MM.1S (cell line): ENCODE measurements around the gene AHNAK.

Experiments
- DNase-seq: peaks from one replicate; pipeline ENCODE4 v3.0.0-alpha.2; 2015
- H2AFZ ChIP-seq: fragments of 300-600 bp; sonication (generic); 2 replicates; pipeline ENCODE4 v1.6.0; 2016; ENCODE audit warnings: antibody characterized with exemption, low read length
- H3F3A ChIP-seq: fragments of 300-600 bp; sonication (generic); 2 replicates; pipeline ENCODE4 v1.6.1; 2016; ENCODE audit warnings: mild to moderate bottlenecking, antibody characterized with exemption, low read length, moderate library complexity, mixed read lengths; ENCODE audit not compliant: insufficient read depth
- H3K27ac ChIP-seq: fragments of 300-600 bp; sonication (generic); 2 replicates; pipeline ENCODE4 v1.5.1; 2016; ENCODE audit warnings: mild to moderate bottlenecking, low read length
- H3K27me3 ChIP-seq: fragments of 300-600 bp; sonication (generic); replicated peaks from 2 replicates; pipeline ENCODE4 v1.6.0; 2016; ENCODE audit warnings: low read length; ENCODE audit not compliant: insufficient read depth
- H3K36me3 ChIP-seq: fragments of 300-600 bp; sonication (generic); replicated peaks from 2 replicates; pipeline ENCODE4 v1.6.1; 2016; ENCODE audit warnings: mild to moderate bottlenecking, low read length, mixed read lengths; ENCODE audit not compliant: insufficient read depth
- H3K4me1 ChIP-seq: fragments of 300-600 bp; sonication (generic); 2 replicates; pipeline ENCODE4 v1.6.1; 2016; ENCODE audit warnings: low read length, mixed read lengths
- H3K4me2 ChIP-seq: fragments of 300-600 bp; sonication (generic); 2 replicates; pipeline ENCODE4 v1.6.0; 2016; ENCODE audit warnings: low read depth, low read length
- H3K4me3 ChIP-seq: fragments of 300-600 bp; sonication (generic); 2 replicates; pipeline ENCODE4 v1.5.1; 2016; ENCODE audit warnings: low read length, mixed read lengths
- H3K79me2 ChIP-seq: fragments of 300-600 bp; sonication (generic); 2 replicates; pipeline ENCODE4 v1.6.1; 2016; ENCODE audit warnings: mixed run types, low read length, mixed read lengths
- H3K9ac ChIP-seq: fragments of 300-600 bp; sonication (generic); 2 replicates; pipeline ENCODE4 v1.6.1; 2016; ENCODE audit warnings: low read length, mixed read lengths
- H3K9me2 ChIP-seq: fragments of 300-600 bp; sonication (generic); replicated peaks from 2 replicates; pipeline ENCODE4 v1.6.1; 2016; ENCODE audit warnings: mild to moderate bottlenecking, low read length, mixed read lengths; ENCODE audit not compliant: insufficient read depth
- H3K9me3 ChIP-seq: fragments of 300-600 bp; sonication (generic); replicated peaks from 2 replicates; pipeline ENCODE4 v1.6.1; 2016; ENCODE audit warnings: mild to moderate bottlenecking, low read length, mixed read lengths; ENCODE audit not compliant: insufficient read depth
- H4K20me1 ChIP-seq: fragments of 300-600 bp; sonication (generic); 2 replicates; pipeline ENCODE4 v1.6.1; 2016; ENCODE audit warnings: mild to moderate bottlenecking, low read length, moderate library complexity, mixed read lengths; ENCODE audit not compliant: insufficient read depth
- CTCF ChIP-seq: fragments of 300-600 bp; sonication (generic); IDR thresholded peaks from 2 replicates; pipeline ENCODE4 v1.5.1; 2016; ENCODE audit warnings: antibody characterized with exemption, low read length, mixed read lengths
- EZH2 ChIP-seq: fragments of 300-600 bp; sonication (generic); optimal IDR thresholded peaks from 2 replicates; pipeline ENCODE3; 2017; ENCODE audit warnings: low read depth, mild to moderate bottlenecking, antibody characterized with exemption, low read length, mixed read lengths
- EZH2phosphoT487 ChIP-seq: fragments of 300-600 bp; sonication (generic); IDR thresholded peaks from 2 replicates; pipeline ENCODE4 v1.6.1; 2018; ENCODE audit warnings: antibody characterized with exemption, low read length

AHNAK gene

GRCh38 chr11:62487136-62487535, 59.5 kb downstream of the AHNAK start:
- no peak overlapping the region for H2AFZ ChIP-seq
- H3K27me3 ChIP-seq: no peaks in the 10 kb centered on the region
- H3K36me3 ChIP-seq: no peaks in the 10 kb centered on the region
- no peaks in the 10 kb centered on the region for H3K9me3 ChIP-seq
- no peak overlapping the region for H3K9ac ChIP-seq
- DNase-seq: no peak
- no peaks in the 10 kb centered on the region for H4K20me1 ChIP-seq
- TF ChIP-seq EZH2phosphoT487 (no peak), EZH2 (no peak), CTCF (no peak)
- no peaks in the 10 kb centered on the region for H3K9me2 ChIP-seq
- no peaks in the 10 kb centered on the region for H3K4me1 ChIP-seq
- no peaks in the 10 kb centered on the region for H3K79me2 ChIP-seq
- H3K27ac ChIP-seq: no peak overlapping the region
- no peak overlapping the region for H3K4me2 ChIP-seq
- no peak overlapping the region for H3K4me3 ChIP-seq
- no peaks in the 10 kb centered on the region for H3F3A ChIP-seq

- Histone ChIP-seq H3K4me3 (no peak overlapping the region), H3K4me2 (no peak overlapping the region), H3K9me2 (no peaks in the 10 kb centered on the region), H4K20me1 (no peaks in the 10 kb centered on the region), H2AFZ (no peak overlapping the region), H3F3A (no peaks in the 10 kb centered on the region), H3K9ac (no peak overlapping the region), H3K27me3 (no peaks in the 10 kb centered on the region), H3K36me3 (no peaks in the 10 kb centered on the region), H3K9me3 (no peaks in the 10 kb centered on the region), H3K4me1 (no peaks in the 10 kb centered on the region), H3K79me2 (no peaks in the 10 kb centered on the region), H3K27ac (no peak overlapping the region)
- no peak for DNase-seq
- no peak for TF ChIP-seq EZH2phosphoT487
- TF ChIP-seq CTCF: no peak
- no peak for TF ChIP-seq EZH2
Observed at GRCh38 chr11:62484352-62484751, 62.3 kb downstream of the AHNAK start.

GRCh38 chr11:62482753-62483152, 63.9 kb downstream of the AHNAK start:
- no peaks in the 10 kb centered on the region for H3K36me3 ChIP-seq
- H3K79me2 ChIP-seq: no peaks in the 10 kb centered on the region
- H3K9ac ChIP-seq: no peak overlapping the region
- H3K9me3 ChIP-seq: no peaks in the 10 kb centered on the region
- H3K27ac ChIP-seq: no peak overlapping the region
- no peak for DNase-seq
- H3K4me2 ChIP-seq: no peak overlapping the region
- H3K27me3 ChIP-seq: no peaks in the 10 kb centered on the region
- no peak overlapping the region for H3K4me3 ChIP-seq
- no peaks in the 10 kb centered on the region for H3F3A ChIP-seq
- no peak overlapping the region for H2AFZ ChIP-seq
- H3K4me1 ChIP-seq: no peaks in the 10 kb centered on the region
- no peaks in the 10 kb centered on the region for H3K9me2 ChIP-seq
- H4K20me1 ChIP-seq: no peaks in the 10 kb centered on the region
- TF ChIP-seq EZH2phosphoT487: no peak
- no peak for TF ChIP-seq EZH2

DNA sequence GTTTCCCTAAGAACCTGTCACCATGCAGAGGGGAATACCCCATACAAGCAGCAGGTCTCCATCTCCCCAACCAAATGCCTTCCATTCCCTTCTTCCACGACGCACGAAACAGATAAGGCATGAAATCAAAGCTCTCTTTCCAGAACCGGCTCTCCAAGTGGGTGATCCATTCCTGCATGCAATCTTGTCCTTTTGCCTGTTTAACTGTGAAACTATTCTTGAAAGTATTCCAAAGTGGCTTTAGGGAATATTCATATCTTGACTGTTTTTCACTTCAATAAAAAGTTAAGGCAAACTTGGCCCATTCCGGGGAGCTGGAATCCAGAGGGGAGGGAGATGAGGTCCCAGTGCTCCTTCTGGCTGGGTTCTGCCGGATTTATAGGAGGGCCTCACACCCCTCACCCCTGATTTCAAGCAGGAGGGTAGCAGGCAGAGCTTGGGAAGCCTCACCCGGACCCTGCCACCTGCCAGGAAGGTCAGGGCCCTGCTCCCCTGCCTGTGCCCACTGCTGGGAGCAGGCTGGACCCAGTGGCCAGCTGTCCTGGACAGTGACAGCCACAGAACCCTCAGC, 66.9 kb downstream of the AHNAK start:
- H3K4me1 ChIP-seq: no peaks in the 10 kb centered on the region
- H3K27ac ChIP-seq: no peak overlapping the region
- H3K9ac ChIP-seq: no peak overlapping the region
- no peak overlapping the region for H3K4me3 ChIP-seq
- H3K4me2 ChIP-seq: no peak overlapping the region
- DNase-seq: no peak
- H3K9me3 ChIP-seq: no peaks in the 10 kb centered on the region
- no peaks in the 10 kb centered on the region for H3F3A ChIP-seq
- no peaks in the 10 kb centered on the region for H3K9me2 ChIP-seq
- TF ChIP-seq EZH2 (no peak), CTCF (no peak), EZH2phosphoT487 (no peak)
- H3K79me2 ChIP-seq: no peaks in the 10 kb centered on the region
- no peaks in the 10 kb centered on the region; the same call in 1 of the 2 replicates for H3K27me3 ChIP-seq
- H3K36me3 ChIP-seq: no peaks in the 10 kb centered on the region
- H4K20me1 ChIP-seq: no peaks in the 10 kb centered on the region
- no peak overlapping the region for H2AFZ ChIP-seq
